Measurements from ENCODE around the gene ARHGAP6.
A peak's percentile ranks its signal among the peaks of the same experiment; 100 is the strongest.

The ARHGAP6 gene

DNA sequence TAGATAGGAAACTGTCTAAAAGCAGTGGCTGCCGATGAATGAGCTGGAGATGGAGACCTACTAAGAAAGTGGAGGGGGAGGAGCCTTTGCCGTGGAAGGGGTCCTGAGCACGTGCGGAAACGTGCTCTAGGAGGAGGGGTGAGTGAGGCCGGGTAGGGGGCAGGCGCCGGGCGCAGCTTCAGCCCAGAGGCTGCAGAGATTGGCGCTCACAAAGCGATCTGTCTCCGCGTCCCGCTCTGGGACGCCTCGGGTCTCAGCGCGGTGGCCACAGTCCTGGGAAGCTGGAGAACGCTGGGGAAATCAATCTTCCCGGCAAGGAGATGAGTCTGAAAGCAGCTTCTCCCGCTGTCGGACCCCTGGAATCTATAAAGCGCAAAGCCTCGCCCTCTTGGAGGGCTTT, 444 bp upstream of the ARHGAP6 start:
- H3K4me3 ChIP-seq: peak overlapping the region; percentile 64
- TF ChIP-seq, protein P1, sequence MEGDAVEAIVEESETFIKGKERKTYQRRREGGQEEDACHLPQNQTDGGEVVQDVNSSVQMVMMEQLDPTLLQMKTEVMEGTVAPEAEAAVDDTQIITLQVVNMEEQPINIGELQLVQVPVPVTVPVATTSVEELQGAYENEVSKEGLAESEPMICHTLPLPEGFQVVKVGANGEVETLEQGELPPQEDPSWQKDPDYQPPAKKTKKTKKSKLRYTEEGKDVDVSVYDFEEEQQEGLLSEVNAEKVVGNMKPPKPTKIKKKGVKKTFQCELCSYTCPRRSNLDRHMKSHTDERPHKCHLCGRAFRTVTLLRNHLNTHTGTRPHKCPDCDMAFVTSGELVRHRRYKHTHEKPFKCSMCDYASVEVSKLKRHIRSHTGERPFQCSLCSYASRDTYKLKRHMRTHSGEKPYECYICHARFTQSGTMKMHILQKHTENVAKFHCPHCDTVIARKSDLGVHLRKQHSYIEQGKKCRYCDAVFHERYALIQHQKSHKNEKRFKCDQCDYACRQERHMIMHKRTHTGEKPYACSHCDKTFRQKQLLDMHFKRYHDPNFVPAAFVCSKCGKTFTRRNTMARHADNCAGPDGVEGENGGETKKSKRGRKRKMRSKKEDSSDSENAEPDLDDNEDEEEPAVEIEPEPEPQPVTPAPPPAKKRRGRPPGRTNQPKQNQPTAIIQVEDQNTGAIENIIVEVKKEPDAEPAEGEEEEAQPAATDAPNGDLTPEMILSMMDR (IDR thresholded peaks at IDR 0.05): no peak

DNA sequence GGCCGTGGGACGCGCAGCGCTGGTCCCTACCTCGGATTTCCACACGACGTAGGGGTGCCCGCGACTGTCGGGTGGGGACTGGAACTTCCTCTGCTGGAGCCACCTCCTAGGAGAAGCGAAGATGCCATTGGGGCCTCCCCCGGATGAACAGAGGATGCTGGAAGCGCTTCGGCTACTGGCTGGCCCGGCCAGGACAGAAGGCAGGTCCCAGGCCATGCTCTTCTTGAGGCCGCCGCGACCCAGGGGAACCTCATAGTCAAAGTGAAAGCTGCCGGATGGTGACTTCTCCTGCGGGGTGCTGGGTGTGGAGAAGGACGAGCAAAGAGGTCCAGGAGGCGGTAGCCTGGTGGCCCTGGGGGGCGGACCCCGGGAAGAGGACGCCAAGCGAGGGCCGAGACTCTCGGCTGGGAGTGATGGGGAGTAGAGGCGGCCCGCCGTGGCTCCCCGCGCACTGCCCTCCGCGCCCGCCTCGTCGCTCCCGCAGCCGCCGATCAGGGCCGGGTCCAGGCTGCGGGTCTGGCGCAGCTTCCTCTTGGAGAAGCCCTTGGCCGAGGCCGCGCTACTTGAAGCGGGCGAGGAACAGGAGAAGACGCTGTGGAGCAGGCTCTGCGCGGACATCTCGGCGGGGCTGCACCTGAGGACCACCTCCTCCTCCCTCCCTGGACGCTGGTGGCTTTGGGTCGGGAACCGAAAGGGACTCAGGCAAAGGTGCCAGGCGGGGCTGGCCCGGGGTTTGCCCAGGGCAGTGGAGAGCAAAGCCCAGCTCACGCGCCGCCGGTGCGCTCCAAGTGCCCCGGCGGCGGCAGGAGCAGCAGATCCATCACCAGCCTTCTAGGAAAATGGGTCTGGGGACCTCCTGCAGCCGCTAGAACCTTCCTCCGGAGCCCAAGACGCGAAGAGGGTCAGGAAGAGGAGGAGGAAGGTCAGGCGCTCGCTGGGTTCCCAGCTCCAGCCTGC, 1.2 kb downstream of the ARHGAP6 start:
- Histone ChIP-seq H3K27ac (no peak overlapping the region), H3K4me3 (peak overlapping the region; percentile 64)
- no peak for DNase-seq (ENCODE audit: low spot score)

More for the DNA sequence above, 444 bp upstream of the ARHGAP6 start:
- no peak overlapping the region for H3K27ac ChIP-seq
- no peak for DNase-seq (ENCODE audit: low spot score)

DNA sequence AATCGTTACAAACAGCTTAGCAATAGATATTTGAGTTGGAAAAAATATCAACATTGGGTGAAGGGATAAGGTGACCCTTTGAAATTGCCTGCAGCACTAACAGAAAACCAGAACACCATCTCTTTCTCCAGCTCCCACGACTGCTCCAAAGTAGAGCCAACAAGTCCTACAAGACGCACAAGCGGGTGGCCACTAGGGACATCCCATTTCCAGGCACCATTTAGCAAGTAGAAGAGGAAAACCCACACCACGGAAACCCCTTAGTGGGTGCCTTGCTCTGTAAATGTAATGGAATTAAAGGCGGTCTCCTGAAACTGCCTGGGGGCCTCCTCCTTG, 1.9 kb downstream of the ARHGAP6 start:
- TF ChIP-seq, protein P1 (IDR thresholded peaks at IDR 0.05): no peak
- H3K4me3 ChIP-seq: peak overlapping the region; percentile 64

More for the DNA sequence above, 1.2 kb downstream of the ARHGAP6 start:
- TF ChIP-seq, protein P1 (IDR thresholded peaks at IDR 0.05): no peak

DNA sequence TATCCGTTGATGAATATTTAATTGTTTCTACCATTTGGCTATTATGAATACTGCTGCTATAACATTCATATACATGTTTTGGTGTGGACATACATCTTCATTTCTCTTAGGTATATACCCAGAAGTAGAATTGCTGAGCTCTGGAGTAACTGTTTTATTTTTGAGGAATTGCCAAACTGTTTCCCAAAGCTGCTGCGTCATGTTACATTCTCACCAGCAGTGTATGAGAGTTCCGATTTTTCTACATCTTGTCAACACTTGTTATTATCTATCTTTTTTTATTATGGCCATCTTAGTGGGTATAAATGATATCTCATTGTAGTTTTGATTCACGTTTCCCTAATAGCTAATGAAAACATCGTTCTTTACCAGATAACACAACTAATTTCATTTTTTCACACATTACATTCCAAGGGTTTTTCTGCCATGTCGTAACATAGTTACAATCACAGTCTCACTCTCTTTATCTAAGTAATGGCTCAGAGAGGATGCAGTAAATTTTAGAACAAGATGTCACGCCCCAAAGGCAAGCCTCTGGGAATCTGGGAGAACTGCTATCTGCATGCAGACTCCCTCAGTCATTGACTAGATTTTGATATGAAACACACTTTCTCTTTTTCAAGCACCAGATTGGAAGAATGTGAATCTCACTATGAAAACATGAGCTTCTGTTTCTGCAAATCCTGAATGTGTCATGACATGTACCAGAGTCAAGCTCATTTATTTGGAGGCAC, 10.3 kb downstream of the ARHGAP6 start:
- H3K27ac ChIP-seq: no peak overlapping the region
- TF ChIP-seq, protein P1 (IDR thresholded peaks at IDR 0.05): no peak
- DNase-seq (ENCODE audit: low spot score): no peak
- no peak overlapping the region for H3K4me3 ChIP-seq

More for the DNA sequence above, 1.9 kb downstream of the ARHGAP6 start:
- DNase-seq (ENCODE audit: low spot score): no peak
- H3K27ac ChIP-seq: no peak overlapping the region

DNA sequence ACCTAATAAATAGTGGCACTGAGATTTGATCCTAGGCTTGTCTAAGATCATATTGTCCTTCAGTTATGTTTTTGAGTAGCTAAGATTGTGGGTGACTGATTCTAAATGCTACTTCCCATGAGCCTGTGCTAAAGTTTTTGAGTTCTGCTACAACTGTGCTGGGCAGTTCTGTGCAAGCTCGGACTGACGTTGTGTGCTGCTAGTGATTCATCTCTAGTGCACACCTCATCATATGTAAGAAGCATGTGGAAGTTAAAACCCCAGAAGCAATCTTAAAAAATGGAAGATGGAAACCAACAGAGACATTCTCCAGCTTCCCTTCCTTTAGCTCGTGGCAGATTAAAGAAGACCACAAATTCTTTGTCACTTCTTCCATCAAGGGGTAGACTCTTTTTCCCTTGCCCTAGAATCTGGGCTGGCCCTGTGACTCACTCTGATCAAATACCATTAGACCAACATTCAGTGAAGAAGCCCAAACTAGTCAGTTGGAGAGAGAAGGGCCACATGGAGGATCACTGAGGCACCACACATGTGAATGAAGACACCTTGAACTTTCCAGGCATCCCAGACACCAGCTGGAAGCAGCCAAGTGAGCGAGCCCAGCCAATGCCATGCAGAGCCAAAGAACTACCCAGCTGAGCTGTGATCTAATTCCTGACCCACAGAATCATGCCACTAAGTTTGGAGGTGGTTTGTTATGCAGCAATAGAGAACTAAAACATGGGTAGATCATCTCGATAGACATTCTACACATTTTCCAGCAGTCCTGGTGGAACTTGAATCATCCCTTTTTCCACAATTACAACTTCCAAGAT, 16.8 kb downstream of the ARHGAP6 start:
- Histone ChIP-seq H3K27ac (no peak overlapping the region), H3K4me3 (no peak overlapping the region)
- DNase-seq (ENCODE audit: low spot score): no peak
- TF ChIP-seq, protein P1 (IDR thresholded peaks at IDR 0.05): no peak

DNA sequence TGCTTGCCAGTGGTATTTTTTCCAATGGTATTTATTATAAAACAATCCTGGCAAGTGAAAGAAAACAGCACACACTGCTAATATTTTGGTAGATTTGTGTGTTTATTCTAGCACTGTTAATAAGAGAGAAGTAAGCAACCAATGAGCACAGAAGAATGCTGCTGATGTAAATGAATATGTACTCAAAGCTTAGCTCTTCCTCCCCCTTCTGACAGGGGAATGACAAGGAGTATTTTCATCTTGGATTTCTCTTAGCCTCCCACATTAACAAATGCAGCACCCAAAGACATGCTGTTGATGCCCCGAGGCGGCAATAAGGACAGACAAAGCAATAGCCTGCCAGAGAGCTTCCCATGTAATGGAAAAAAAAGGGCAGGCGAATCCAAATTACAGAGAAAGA, 18.6 kb downstream of the ARHGAP6 start:
- DNase-seq (ENCODE audit: low spot score): no peak
- TF ChIP-seq, protein P1 (IDR thresholded peaks at IDR 0.05): no peak
- no peak overlapping the region for H3K27ac ChIP-seq

More for the DNA sequence above, 18.6 kb downstream of the ARHGAP6 start:
- no peak overlapping the region for H3K4me3 ChIP-seq
